IMR-90 (cell line): ENCODE data around the gene RBBP7.

Experiments
- CEBPB ChIP-seq: IDR thresholded peaks from 2 replicates; pipeline ENCODE4 v1.6.1; 2012; ENCODE audit warnings: low read depth, low read length, improper control_type of control experiment
- CHD1 ChIP-seq: IDR thresholded peaks from 2 replicates; pipeline ENCODE4 v1.6.1; 2012; ENCODE audit warnings: low read depth, low read length, improper control_type of control experiment
- POLR2A ChIP-seq: IDR thresholded peaks from 2 replicates; pipeline ENCODE4 v1.6.1; 2012; ENCODE audit warnings: mild to moderate bottlenecking, low read depth, low read length
- RAD21 ChIP-seq: IDR thresholded peaks from 2 replicates; pipeline ENCODE4 v1.6.1; 2012; ENCODE audit warnings: low read length, improper control_type of control experiment
- TF ChIP-seq, protein P1 (sequence below): conservative IDR thresholded peaks from 2 replicates; pipeline ENCODE4 v1.5.1; 2012; ENCODE audit warnings: mild to moderate bottlenecking, low read depth, low read length, improper control_type of control experiment
- TF ChIP-seq, protein P2 (sequence below): fragments of 150-350 bp; IDR thresholded peaks from 2 replicates; pipeline ENCODE4 v1.6.1; 2017; ENCODE audit warnings: mild to moderate bottlenecking, antibody characterized with exemption, low read length, low read depth

DNA sequence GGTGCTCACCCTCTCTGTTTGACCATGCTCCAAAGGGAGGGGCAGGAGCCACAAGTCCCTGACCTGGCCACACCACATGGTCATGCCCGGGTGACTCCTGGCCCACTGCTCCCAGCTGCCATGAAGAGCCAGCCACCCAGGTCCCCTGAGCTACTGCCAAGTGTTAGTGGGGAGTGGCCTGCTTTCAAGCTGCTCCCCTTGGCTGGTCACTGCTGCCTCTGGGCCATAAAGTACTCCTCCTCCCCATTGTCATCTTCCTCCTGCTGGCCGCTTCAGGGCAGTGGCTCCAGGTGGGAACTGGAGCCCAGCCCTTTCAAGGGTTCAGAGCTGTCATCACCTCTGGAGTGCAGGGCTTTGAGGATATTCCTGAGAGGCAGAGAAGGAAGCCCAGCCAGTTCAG lies 27.3 kb upstream of the RBBP7 start:
- TF ChIP-seq RAD21 = no peak
- no peak for TF ChIP-seq POLR2A
- TF ChIP-seq, protein P1, sequence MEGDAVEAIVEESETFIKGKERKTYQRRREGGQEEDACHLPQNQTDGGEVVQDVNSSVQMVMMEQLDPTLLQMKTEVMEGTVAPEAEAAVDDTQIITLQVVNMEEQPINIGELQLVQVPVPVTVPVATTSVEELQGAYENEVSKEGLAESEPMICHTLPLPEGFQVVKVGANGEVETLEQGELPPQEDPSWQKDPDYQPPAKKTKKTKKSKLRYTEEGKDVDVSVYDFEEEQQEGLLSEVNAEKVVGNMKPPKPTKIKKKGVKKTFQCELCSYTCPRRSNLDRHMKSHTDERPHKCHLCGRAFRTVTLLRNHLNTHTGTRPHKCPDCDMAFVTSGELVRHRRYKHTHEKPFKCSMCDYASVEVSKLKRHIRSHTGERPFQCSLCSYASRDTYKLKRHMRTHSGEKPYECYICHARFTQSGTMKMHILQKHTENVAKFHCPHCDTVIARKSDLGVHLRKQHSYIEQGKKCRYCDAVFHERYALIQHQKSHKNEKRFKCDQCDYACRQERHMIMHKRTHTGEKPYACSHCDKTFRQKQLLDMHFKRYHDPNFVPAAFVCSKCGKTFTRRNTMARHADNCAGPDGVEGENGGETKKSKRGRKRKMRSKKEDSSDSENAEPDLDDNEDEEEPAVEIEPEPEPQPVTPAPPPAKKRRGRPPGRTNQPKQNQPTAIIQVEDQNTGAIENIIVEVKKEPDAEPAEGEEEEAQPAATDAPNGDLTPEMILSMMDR = no peak
- TF ChIP-seq, protein P2, sequence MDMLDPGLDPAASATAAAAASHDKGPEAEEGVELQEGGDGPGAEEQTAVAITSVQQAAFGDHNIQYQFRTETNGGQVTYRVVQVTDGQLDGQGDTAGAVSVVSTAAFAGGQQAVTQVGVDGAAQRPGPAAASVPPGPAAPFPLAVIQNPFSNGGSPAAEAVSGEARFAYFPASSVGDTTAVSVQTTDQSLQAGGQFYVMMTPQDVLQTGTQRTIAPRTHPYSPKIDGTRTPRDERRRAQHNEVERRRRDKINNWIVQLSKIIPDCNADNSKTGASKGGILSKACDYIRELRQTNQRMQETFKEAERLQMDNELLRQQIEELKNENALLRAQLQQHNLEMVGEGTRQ = no peak
- no peak for TF ChIP-seq CEBPB
- TF ChIP-seq CHD1 = no peak
